DMS114 treated with DMSO at 0.1 percent for 48 hours (cell line): Measurements from ENCODE around the gene DMAC2.
"Not testable (repeated sequence)": the region's sequence is repeated elsewhere in the genome, so short reads cannot be mapped to it uniquely, and the experiment has no call there.

Experiments
- DNase-seq: peaks from one replicate; lab custom pipeline; 2025; ENCODE audit not compliant: unreplicated experiment; lab: John Stamatoyannopoulos, UW

Gene DMAC2

GRCh38 chr19:41402010-41402409 lies 37.7 kb downstream of the DMAC2 start:
- DNase-seq, result no peak

- no peak for DNase-seq
These were observed 38.2 kb downstream of the DMAC2 start for GRCh38 chr19:41401483-41401882.

GRCh38 chr19:41399525-41399924 lies 40.2 kb downstream of the DMAC2 start:
- DNase-seq, result no peak

- no peak for DNase-seq
These were observed 40.6 kb downstream of the DMAC2 start for GRCh38 chr19:41399091-41399490.

- DNase-seq, result no peak
These were observed 41.1 kb downstream of the DMAC2 start for GRCh38 chr19:41398598-41398997.

GRCh38 chr19:41398050-41398418 lies 41.7 kb downstream of the DMAC2 start:
- DNase-seq, result no peak

GRCh38 chr19:41397086-41398049 lies 42.3 kb downstream of the DMAC2 start, which contains the start of the genes BCKDHA and EXOSC5:
Gene BCKDHA, plus strand, starts transcription at chr19:41397818. Its CDS starts 10 bp downstream, at chr19:41397828.
Gene EXOSC5, minus strand, starts transcription at chr19:41397359. Its CDS starts 31 bp downstream, at chr19:41397328.
- DNase-seq, result peak; percentile 99

- DNase-seq, result no peak
These were observed 44.4 kb downstream of the DMAC2 start for GRCh38 chr19:41395355-41395754.

- no peak for DNase-seq
These were observed 46.9 kb downstream of the DMAC2 start for GRCh38 chr19:41392775-41393174.

GRCh38 chr19:41391618-41392017 lies 48.1 kb downstream of the DMAC2 start:
- DNase-seq, result no peak

GRCh38 chr19:41386442-41386841 lies 53.3 kb downstream of the DMAC2 start:
- DNase-seq, result no peak

- DNase-seq, result no peak
These were observed 55.4 kb downstream of the DMAC2 start for GRCh38 chr19:41384351-41384750.

GRCh38 chr19:41381536-41381935 lies 58.2 kb downstream of the DMAC2 start:
- not testable (repeated sequence) for DNase-seq
